Activated CD4-positive, alpha-beta T cell treated with anti-CD3 and anti-CD28 coated beads, Interleukin-2, amount 50 U/mL, for 24 hours (primary cell): ENCODE data around the gene IKZF1.

Experiments used
- DNase-seq, 2 donors: peaks; one replicate each; pipeline ENCODE4 v3.0.0-alpha.2; 2020; ENCODE audit warnings: low read depth in 1 of 2, low spot score in 1 of 2

IKZF1 gene

DNA sequence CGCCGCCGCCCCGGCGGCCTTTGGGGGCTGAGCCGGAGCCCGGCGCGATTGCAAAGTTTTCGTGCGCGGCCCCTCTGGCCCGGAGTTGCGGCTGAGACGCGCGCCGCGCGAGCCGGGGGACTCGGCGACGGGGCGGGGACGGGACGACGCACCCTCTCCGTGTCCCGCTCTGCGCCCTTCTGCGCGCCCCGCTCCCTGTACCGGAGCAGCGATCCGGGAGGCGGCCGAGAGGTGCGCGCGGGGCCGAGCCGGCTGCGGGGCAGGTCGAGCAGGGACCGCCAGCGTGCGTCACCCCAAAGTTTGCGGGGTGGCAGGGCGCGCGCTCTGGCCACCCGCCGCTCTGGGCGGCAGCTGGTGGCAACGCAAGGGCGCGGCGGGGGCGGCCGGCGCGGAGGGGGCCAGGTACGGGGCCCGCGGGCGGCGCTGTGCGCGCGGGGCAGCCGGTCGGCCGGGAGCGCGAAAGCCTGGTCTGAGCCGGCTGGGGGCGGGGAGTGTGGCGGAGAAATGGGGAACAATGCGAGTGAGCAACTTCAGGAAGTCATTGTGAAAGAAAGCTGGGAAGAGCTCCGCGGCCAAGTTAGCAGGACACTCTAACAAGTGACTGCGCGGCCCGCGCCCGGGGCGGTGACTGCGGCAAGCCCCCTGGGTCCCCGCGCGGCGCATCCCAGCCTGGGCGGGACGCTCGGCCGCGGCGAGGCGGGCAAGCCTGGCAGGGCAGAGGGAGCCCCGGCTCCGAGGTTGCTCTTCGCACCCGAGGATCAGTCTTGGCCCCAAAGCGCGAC lies at the start of gene IKZF1:
Gene IKZF1, plus strand, starts transcription at position 588 of the 782 bp plus-strand sequence. CDS start 14,346 bp downstream, outside the sequence.
- DNase-seq: peak in 1 of 2 donors; percentile 51

DNA sequence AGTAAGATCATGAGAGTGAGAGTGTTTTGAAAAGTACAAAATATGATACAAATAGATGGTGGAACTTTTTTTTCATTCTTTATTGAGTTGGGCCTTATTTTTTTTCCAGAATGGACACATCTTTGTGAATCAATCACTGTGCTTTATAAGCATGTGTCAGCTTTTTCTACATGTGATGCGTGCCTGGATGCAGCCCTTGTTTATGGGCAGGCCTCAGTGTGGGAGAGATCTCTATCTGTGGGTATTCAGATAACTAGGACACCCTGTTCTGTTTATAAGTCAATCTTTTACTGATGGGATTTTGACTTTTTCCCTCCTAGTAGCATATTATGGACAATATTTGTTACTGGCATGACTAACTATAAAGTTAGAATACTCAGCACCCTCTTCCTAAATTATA lies 42.9 kb upstream of the IKZF1 start:
- DNase-seq: no peak

DNA sequence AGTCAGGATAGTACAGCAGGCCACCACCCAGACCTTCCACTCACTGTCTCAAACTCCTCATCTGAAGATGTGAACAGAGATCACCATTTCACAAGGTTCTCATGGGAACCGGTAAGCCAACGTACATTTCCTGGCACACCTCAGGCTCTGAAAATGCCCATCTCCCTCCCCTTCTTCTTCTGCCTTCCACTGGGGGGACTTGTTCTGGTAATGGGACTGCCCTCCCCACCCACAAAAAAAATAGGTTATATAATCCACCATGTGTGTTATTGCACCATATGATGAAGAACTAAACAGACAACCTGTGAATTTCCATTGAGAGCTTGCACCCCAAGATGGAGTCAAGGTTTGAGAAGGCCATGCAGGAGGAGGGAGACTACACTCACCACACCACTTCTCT lies 42.1 kb upstream of the IKZF1 start:
- no peak for DNase-seq

DNA sequence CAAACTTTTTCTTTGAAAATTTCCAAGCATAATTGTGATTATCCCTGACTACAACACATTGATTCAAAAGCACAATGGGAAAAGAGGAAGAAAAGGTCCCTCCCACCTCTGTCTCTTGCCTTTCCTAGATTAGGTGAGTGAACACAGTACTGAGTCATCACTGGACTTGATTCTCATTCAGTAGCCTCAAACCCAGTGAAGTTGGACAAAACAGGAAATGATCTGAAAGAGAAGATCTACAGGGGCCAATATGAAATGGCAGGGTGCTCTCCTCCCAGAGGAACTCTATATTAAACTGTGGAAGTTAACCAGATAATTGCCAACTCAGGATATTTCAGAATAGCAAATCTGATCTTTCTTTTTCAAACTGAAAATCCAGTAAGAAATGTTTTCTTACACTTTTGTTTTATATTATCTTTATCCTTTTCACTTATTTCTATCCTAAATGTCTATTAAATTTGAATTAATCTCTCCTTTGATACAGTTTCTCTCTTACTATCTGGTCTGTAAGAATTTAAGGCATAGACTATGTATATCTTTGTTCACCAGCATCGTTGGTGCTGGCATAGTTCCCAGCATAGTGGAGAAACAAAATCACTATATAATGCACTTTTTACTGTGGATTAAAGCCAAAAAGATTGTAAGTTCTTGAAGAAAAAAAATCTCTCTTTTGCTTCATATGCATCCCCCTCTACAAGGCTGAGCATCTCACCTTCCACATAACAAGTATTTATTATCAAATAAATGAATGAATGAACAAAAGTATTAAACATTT lies 41.4 kb upstream of the IKZF1 start:
- DNase-seq: no peak

DNA sequence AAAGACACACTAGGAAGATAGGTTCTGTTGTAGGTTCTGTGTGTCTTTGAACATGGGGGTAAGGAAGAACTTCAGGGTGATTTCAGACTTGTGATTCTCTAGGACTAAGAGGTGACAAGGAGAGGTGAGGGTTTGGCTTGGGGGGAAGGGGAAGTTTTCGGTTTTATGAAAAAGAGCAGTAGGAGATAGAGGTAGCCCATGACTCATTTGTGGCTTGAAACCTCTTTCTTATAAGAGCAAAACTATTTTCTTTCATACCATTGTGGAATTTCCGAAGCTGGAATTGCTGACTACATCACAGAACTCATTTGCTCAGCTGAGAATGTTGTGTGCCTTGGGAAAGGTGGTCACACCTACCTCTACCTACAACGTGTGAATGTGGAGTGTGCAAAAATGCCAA lies 39.6 kb upstream of the IKZF1 start:
- peak in 1 of 2 donors; percentile 65 for DNase-seq

DNA sequence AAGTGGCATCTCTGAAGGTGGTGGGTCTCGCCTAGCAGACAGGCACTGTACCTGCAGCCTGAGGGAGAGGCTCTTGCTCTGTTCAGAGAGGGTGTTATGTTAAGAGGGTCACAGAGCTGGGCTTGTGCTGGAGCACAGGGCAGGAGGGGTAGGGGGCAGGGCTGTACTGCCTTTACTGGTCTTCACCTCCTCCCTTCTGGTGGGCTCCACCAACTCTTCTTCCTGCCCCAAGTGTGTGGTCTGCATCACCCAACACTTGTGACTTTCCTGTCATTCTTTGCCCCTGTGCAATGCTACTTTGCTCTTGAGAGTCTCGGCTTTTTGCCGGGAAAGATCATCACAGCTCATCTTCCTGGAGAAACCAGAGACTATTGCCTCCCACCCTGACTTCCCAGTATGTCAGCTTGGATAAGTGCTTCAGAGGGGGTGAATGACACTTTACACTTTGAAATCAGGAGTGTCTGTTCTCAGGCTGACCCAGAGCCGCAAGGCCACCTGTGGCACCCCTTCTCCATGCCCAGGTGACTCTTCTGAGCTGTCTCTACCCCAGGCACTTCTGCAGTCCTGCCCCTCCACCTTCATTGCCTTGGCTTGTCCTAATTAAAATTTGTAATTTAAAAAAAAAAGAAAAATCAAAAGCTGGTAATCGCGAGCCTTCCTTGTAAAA lies 38.4 kb upstream of the IKZF1 start:
- no peak for DNase-seq

DNA sequence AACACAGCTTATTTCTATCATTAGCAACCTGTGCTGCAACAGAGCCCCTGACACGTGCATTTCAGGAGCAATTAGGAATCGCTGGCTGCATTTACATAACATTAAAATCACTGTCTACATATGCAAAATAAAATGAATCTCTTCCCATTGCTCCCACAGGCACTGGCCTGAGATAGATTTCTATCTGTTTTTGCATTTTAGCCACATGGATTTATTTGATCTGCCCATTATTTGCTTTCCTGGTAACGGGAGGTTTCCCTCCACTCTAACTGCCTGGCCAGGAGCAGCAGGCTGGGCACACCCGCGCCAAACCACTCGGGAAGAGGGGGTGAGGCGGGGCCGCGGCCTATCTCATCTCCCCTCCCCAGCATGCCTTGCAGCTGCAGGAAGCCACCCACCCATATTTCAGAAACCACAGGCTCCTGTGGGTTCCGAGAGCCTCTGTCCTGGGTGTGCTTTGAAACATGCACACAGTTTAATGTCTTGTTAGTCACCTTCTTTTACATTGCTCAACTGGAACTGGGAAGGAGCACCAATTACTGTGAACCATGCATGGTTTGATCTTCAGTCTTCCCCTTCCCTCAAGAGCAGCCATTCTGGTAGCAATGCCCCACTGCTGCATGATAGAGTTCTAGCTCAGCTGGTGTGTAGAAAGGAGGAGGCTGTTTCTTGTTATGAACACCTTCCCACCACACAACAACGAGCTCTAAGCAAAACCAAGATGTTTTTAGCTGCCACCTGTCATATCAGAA lies 37.7 kb upstream of the IKZF1 start:
- peak in 1 of 2 donors; percentile 71 for DNase-seq

DNA sequence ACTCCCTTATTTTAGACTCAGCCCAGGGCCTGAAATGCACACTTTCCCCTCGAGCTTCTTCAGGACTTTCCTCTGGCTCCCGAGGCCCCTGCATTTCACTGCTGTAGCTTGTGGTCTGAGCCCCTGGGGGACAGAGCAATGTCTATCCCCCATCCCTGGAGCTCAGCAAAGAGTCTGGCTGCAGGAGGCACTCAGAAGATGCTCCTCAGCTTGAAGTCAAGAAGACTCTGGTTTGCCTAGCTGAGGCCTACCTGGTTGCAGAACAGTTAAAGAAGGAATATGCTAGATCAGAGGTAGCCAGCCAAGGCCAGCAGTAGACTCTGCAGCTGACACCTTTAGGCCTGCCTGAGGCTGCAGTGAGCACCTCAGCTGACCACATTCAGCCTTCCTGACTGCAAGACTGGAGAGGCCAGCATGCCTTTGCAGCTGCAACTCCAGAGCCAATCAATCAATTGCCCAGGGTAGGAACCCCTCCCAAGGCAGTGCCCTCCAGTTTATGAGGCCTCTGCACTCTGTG lies 36.9 kb upstream of the IKZF1 start:
- DNase-seq: no peak

DNA sequence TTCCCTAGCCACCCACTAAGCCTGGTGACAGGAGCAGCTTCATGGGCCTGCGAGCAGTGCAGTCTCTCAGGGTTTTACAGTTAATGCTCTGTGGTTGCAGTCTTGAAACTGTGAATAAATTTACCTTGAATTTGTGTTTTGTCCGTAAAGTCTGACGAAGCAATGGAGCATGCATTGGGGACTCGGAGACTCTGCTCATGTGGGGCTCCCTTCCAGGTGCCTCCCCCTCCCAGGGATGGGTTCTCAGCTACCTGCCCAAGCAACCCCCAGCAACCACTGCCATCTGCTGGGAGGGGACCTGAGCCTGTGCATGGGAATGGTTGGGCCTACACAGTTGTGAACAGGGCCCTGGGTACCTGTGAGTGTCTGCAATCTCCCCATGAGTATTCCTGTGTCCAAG lies 36.3 kb upstream of the IKZF1 start:
- no peak for DNase-seq

DNA sequence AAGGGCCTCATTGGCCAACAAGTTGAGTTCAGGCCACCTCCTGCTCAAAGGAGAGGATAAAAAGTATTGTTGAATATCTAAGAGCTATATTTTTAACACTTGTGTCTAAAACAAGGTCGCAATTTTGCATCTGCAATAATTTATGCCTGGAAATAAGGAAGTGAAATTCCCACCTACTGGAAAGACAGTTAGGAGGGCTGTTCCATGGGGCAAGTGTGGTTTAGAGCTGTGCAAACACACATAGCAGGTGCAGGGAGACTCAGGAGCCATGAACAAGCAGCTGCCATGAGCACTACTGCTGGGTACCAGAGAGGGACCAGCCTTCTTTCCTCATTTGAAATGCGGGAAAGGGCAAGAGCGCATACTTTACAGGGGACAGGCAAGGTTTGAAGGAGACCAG lies 35.5 kb upstream of the IKZF1 start:
- no peak for DNase-seq

DNA sequence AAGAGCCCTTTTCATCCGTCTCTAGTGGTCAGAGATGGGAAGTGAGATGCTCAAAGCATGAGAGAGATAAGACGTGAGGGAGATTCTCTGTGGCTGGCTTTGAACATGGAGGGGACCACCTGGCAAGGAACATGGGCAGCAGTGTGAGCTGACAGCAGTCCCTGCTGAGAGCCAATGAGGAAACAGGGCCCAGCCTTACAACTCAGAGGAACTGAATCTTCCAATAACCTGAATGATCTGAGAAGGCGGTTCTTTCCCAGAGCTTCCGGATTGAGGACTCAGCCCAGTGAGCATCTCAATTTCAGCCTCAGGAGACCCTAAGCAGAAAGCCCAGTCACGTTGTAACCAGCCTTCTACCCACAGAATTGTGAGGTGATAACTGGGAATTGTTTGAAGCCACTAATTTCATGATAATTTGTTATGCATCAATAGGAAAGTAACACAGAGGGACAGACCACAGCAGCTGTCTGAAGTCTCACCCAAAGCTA lies 33.9 kb upstream of the IKZF1 start:
- DNase-seq: no peak

DNA sequence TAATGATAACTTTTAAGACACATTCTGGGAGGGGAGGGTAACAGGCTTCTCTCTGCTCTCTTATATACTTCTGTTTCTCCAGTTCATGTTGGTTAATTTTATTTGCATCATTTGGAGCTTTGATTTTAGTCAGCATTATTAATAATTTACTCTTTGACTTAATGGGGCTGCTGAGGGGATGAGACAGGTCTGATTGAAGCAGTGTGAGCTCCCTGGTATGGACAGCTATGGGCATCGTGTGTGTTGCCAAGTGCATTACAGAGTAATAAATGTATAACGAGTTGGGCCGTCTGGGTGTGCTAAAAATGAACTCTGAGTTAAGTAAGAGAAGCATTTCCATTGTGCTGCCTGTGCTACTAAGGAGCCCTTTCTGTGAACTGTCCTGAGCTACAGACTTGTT lies 31.7 kb upstream of the IKZF1 start:
- DNase-seq: no peak

DNA sequence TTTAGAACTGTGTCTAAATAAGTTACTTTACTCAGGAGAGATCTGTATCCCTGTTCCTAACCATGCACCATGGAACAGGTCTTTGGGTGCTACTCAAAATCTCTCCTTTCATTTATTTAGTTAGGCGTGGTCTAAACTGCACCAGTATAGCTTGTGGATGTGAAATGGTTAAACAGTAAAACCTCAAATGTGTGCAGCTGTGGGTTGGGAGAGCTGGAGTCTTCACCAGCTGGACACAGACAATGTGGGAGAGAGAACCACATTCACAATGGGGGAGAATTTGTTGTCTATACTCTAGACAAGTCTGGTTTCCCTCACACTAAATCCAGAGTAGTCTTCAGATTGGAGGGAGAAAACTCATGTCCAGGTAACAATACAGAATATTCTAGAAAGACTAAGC lies 31.2 kb upstream of the IKZF1 start:
- DNase-seq: no peak

DNA sequence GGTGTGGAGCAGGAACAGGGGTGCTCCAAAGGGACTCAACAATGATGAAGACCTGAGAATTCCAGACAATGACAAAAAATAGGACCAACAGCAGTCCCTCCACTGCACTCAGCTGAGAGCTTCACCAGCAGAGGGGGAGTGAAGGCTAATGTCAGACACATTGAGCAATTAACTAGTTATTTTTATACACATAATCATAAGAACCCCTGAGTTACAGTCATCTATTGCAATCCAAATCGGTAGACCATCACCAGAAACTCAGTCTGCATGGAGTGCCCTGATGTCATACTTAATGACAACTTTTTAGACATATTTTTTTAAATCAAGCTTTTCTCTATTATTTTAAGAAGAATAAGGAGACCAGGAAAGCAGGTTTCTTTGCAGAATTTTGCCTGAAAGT lies 30.6 kb upstream of the IKZF1 start:
- no peak for DNase-seq

DNA sequence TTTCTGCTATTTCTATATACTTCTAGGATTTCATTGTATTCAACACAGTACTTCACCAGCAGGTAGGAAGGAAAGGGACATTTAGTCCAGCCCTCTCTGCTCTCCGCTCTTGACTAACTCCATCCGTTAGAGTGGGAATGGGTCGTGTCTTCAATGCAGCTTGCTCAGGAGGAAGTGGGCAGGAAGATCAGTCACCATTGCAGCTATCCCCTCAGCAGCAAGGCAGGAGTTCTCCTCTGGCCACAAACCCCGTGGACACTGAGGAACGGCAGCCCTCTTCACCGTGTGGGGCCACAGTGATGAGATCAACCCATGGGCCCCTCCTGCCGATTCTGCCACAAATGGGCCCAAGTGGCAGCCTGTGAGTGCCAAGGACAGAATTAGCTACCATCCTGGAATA lies 30.2 kb upstream of the IKZF1 start:
- DNase-seq: no peak

DNA sequence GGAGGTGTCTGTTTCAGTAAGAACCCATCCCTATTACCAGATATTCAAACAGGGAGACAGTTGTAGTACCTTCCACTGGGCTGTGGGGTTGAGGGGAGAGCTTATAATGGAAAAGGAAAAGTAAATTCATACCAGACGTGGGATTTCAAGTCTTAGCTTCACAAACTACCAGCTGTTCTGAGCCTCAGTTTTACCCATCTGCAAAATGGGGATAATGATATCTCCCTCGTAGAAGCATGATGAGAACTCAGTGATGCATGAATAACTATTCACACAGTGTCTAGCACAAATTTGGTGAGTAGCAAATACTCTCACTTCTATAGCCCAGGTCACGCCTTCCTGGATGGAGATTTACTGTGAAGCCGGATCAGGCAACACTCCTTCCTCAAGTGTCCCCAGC lies 29.1 kb upstream of the IKZF1 start:
- no peak for DNase-seq

DNA sequence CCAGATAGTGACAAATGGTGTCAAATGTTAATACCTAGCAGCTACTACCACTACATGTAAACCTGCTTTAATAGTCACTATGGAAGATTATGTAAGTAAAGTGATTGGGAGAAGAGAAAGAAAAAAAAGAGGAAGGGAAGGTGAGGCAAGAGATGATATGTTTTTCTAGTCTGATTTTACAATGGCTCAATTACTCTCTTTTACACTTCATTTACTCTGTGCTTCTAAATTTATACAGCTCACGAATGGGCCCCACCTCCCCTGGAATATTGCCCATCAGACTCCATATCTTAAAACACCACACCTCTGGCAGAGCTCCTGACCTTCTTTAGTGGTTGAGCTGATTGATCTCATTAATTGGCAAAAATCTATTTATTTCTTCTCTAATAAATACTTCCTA lies 28.0 kb upstream of the IKZF1 start:
- no peak for DNase-seq

DNA sequence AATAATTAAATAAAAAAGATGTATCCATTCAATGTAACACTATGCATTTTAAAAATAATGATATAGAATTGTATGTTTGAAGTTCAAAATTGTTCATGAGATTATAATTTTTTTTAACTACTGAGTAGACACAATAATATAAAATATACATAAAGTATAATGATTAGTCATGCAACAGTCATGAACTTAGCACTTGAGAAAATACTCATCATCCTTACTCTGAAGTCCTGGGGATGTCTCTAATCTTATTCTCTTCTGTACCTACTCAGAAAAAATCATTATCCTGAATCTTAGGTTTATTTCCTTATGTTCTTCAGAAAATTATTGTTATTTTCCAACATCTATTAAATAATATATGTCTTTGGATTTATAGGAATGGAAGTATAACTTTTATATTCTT lies 26.4 kb upstream of the IKZF1 start:
- no peak for DNase-seq

DNA sequence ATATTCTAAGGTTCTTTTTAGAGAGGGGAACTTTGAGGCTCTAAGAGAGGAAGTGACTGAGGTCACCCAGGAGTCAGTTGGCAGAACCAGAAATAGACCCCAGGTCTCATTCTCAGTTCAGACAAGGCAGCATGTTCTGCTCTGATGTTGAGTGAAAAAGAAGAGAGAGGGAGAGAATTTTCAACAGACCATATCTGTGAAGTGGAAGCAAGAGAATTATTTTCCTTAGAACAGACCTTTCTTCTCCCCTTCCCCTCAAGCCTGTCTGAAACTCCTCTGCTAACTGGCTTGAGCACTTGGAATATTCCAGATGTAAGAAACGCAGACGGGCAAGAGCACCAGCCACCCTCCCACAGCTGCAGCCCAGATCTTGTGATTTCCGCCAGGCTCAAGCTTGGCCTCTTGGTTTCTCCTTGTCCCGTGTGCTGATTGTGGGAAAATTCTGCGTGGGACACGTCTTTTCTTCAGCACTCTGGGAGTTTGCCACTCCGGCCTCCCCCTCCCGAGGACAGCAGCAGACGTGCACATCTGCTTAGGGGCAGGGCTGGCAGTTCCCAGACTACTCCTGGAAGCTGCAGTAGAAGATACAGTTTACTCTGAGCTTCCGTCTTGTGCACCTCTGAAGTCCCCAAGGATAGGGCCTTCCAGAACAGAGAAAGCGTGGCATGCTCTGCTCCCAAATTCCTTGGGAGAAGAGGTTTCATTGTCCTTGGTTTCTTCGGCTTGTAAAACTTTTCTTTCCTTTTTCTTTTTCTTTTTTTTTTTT lies 22.7 kb upstream of the IKZF1 start:
- DNase-seq: no peak
